Glomerular endothelial cell (primary cell): ENCODE data around the gene ZNF778. TPM values are rescaled to one million over a fixed set of nuclear protein-coding genes. Genes with fewer than 3 reads are reported as not detected.
"Not testable (repeated sequence)": the region's sequence is repeated elsewhere in the genome, so short reads cannot be mapped to it uniquely, and the experiment has no call there.

Source experiments
- DNase-seq: peaks from one replicate; pipeline ENCODE4 v3.0.0-alpha.2; 2011; ENCODE audit warnings: low read depth, low spot score; ENCODE audit errors: extremely low read depth
- total RNA-seq: library from RNA; depleted of rRNA; stranded (reverse); fragments of >200 nt; gene quantifications from 2 replicates; pipeline ENCODE4 v1.2.3, GENCODE V29; 2015

Gene ZNF778
- total RNA-seq, 1 donor from 2014 or later = 7.9 TPM

GRCh38 chr16:89179656-89180315 is 37.7 kb upstream of the ZNF778 start:
- DNase-seq = no peak

GRCh38 chr16:89183463-89183862 is 34.0 kb upstream of the ZNF778 start:
- no peak for DNase-seq

- DNase-seq = no peak
Measured at GRCh38 chr16:89183975-89184676, 33.4 kb upstream of the ZNF778 start.

GRCh38 chr16:89184677-89184932 is 32.9 kb upstream of the ZNF778 start:
- DNase-seq = no peak

GRCh38 chr16:89184933-89185794 is 32.3 kb upstream of the ZNF778 start:
- no peak for DNase-seq

GRCh38 chr16:89185887-89186592 is 31.5 kb upstream of the ZNF778 start:
- not testable (repeated sequence) for DNase-seq

GRCh38 chr16:89186593-89187031 is 30.9 kb upstream of the ZNF778 start:
- not testable (repeated sequence) for DNase-seq

- DNase-seq = no peak
Measured at GRCh38 chr16:89187032-89187769, 30.3 kb upstream of the ZNF778 start.

- no peak for DNase-seq
Measured at GRCh38 chr16:89187770-89188392, 29.6 kb upstream of the ZNF778 start.

GRCh38 chr16:89188471-89189357 is 28.8 kb upstream of the ZNF778 start:
- DNase-seq = not testable (repeated sequence)

- DNase-seq = no peak
Measured at GRCh38 chr16:89189358-89190025, 28.0 kb upstream of the ZNF778 start.

GRCh38 chr16:89190150-89190958 is 27.1 kb upstream of the ZNF778 start:
- no peak for DNase-seq

GRCh38 chr16:89191033-89191900 is 26.2 kb upstream of the ZNF778 start:
- no peak for DNase-seq

- DNase-seq = no peak
Measured at GRCh38 chr16:89191901-89192185, 25.7 kb upstream of the ZNF778 start.

- peak; percentile 56 for DNase-seq
Measured at GRCh38 chr16:89192186-89192955, 25.1 kb upstream of the ZNF778 start.

- no peak for DNase-seq
Measured at GRCh38 chr16:89192956-89193575, 24.4 kb upstream of the ZNF778 start.
